Measurements from ENCODE around the gene ANKRD6.

ANKRD6 gene

GRCh38 chr6:89536231-89536630 lies 103.3 kb downstream of the ANKRD6 start:
- DNase-seq (ENCODE audit: low spot score), result no peak
- in situ Hi-C loops (cut with MboI; ENCODE audit: low sequenced_read_pairs, unreplicated experiment), result no loop called here

GRCh38 chr6:89539779-89540178 lies 106.8 kb downstream of the ANKRD6 start:
- DNase-seq (ENCODE audit: low spot score), result no peak
- in situ Hi-C loops (cut with MboI; ENCODE audit: low sequenced_read_pairs, unreplicated experiment), result no loop called here
- TF ChIP-seq CTCF (IDR thresholded peaks at IDR 0.05; ENCODE audit: borderline replicate concordance, control extremely low read depth, extremely low read depth, insufficient read depth, missing control alignments), result no peak

More at GRCh38 chr6:89536231-89536630, 103.3 kb downstream of the ANKRD6 start:
- TF ChIP-seq CTCF (IDR thresholded peaks at IDR 0.05; ENCODE audit: borderline replicate concordance, control extremely low read depth, extremely low read depth, insufficient read depth, missing control alignments), result no peak

GRCh38 chr6:89542081-89542857 lies 109.3 kb downstream of the ANKRD6 start:
- no peak for TF ChIP-seq CTCF (IDR thresholded peaks at IDR 0.05; ENCODE audit: borderline replicate concordance, control extremely low read depth, extremely low read depth, insufficient read depth, missing control alignments)
- no peak for DNase-seq (ENCODE audit: low spot score)
- in situ Hi-C loops (cut with MboI; ENCODE audit: low sequenced_read_pairs, unreplicated experiment), result no loop called here

- no peak for DNase-seq (ENCODE audit: low spot score)
- in situ Hi-C loops (cut with MboI; ENCODE audit: low sequenced_read_pairs, unreplicated experiment), result no loop called here
- no peak for TF ChIP-seq CTCF (IDR thresholded peaks at IDR 0.05; ENCODE audit: borderline replicate concordance, control extremely low read depth, extremely low read depth, insufficient read depth, missing control alignments)
Measured at GRCh38 chr6:89542866-89543265, 109.9 kb downstream of the ANKRD6 start.

- TF ChIP-seq CTCF (IDR thresholded peaks at IDR 0.05; ENCODE audit: borderline replicate concordance, control extremely low read depth, extremely low read depth, insufficient read depth, missing control alignments), result no peak
- in situ Hi-C loops (cut with MboI; ENCODE audit: low sequenced_read_pairs, unreplicated experiment), result no loop called here
- no peak for DNase-seq (ENCODE audit: low spot score)
Measured at GRCh38 chr6:89547281-89547680, 114.3 kb downstream of the ANKRD6 start.

- TF ChIP-seq CTCF (IDR thresholded peaks at IDR 0.05; ENCODE audit: borderline replicate concordance, control extremely low read depth, extremely low read depth, insufficient read depth, missing control alignments), result no peak
- in situ Hi-C loops (cut with MboI; ENCODE audit: low sequenced_read_pairs, unreplicated experiment), result no loop called here
- DNase-seq (ENCODE audit: low spot score), result no peak
Measured at GRCh38 chr6:89553431-89553830, 120.5 kb downstream of the ANKRD6 start.
